CD4-positive, alpha-beta T cell treated with Interleukin-4 for 4 hours (primary cell): Measurements from ENCODE around the gene CYP2E1.
"Not testable (repeated sequence)": the region's sequence is repeated elsewhere in the genome, so short reads cannot be mapped to it uniquely, and the experiment has no call there.

Source experiments
- DNase-seq: peaks from one replicate; pipeline ENCODE4 v3.0.0-alpha.2; 2020

Gene CYP2E1

DNA sequence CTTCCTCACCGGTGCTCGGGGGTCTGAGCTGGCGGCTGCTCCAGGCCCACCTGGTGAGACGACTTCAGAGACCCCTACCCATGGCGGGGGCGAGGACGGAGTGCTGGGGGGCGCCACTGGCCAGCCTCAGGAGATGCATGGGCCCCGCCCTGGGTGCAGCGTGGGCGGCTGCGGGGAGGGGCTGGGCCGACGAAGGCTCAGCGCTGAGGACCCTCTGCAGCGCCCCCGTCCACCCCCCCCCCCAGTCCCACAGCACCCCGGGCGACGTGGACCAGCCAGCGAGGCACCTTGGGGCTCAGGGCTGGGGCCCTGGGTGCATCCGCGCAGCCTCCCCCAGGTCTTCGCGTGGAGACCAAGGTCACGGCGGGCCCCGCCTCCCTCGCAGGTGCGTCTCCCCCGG lies 49.9 kb downstream of the CYP2E1 start:
- not testable (repeated sequence) for DNase-seq
